Cerebellar cortex (tissue), 1 donor: Measurements from ENCODE around the gene CRYZL1.
"Not testable (repeated sequence)": the region's sequence is repeated elsewhere in the genome, so short reads cannot be mapped to it uniquely, and the experiment has no call there.

Source experiments
- DNase-seq: peaks from one replicate; pipeline ENCODE4 v3.0.0-alpha.2; 2015; ENCODE audit warnings: low spot score

CRYZL1 gene

GRCh38 chr21:33626151-33626550 is 15.4 kb downstream of the CRYZL1 start:
- DNase-seq, result not testable (repeated sequence)

DNA sequence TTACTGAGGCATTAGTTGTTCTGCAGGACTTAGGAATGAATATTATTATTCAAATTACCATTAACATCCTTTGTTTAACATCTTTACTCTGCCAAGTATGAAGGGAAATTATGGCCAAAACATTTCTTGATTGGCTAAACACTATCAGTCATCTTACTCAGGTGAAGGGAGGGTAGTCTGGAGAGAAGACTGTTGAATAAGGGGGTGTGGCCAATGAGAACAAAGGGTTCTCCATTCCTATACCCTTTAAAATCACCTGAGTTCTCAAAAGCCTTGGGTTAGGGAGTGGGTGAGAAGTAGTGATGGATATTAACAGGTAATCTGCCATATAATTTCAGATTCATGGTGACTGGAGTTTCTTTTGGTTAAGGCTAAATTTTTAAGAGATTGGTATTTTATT is 19.3 kb downstream of the CRYZL1 start:
- DNase-seq, result no peak

DNA sequence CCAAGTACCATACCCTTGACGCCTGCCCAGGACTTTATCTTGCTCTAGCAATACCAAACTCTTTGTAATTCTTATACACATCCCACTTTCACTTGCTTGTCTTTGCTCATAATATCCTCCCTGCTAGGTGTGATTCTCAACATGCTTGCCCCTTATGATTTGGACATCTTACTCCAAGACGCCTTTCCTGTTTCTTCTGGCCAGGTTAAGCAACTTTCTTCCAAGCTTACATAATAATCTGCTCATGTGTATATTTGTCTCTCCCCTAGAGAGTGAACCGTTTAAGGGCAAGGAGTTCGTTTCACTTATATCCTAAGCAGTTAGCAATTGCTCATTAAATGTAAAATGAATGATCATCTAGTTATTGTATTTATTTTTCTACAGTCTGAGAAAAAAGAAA is 21.8 kb downstream of the CRYZL1 start:
- DNase-seq, result no peak

- no peak for DNase-seq
These were observed 23.1 kb downstream of the CRYZL1 start for GRCh38 chr21:33618407-33618806.

- DNase-seq, result not testable (repeated sequence)
These were observed 24.0 kb downstream of the CRYZL1 start for GRCh38 chr21:33617565-33617964.

- no peak for DNase-seq
These were observed 30.4 kb downstream of the CRYZL1 start for GRCh38 chr21:33611006-33611744.

GRCh38 chr21:33608559-33608958 is 33.0 kb downstream of the CRYZL1 start:
- DNase-seq, result no peak

- no peak for DNase-seq
These were observed 43.5 kb downstream of the CRYZL1 start for GRCh38 chr21:33598051-33598450.

DNA sequence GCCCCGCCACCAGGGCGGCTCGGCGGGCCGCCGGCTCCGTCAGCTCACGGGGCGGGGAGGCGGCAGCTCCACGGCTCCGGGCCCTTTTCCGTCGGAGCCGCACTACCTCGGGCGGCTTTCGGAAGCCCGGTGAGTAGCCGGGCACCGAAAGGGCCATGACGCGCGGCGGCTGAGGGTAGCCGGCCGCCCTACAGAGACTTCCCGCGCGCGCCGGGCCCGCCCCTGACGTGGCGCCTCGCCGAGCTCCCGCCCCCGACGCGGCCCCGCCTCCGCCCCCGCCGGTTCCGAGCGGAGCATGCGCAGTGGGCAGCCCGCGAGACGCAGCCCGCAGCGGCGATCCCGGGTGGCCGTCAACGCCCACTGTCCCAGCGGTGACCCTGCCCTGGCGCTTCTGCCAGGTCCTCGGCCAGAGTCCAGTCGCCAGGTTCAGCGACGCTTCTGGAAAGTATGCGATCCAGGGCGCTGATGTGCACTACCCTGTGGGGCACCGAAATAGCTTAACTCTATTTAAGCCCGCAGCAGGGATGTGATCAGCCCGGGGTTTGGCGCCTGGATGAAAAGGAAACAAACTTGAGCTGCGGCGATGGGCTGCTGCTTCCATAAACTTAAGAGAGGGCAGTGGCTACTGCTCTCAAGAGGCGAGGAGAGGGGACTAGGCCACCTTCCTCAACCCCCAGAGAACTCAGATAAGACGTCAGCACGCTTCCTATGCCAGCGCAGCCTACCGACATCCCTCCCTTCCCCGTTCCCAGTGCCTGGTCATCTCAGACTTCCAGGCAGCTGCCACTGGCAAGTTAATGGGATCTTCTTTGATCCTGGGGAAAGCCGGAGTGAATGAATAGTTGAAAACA is 52.8 kb downstream of the CRYZL1 start, which contains the start of gene DONSON:
Gene DONSON (minus strand): TSS at position 200 of the 851 bp plus-strand sequence. CDS start 43 bp downstream, at position 157.
- peak; percentile 78 for DNase-seq

DNA sequence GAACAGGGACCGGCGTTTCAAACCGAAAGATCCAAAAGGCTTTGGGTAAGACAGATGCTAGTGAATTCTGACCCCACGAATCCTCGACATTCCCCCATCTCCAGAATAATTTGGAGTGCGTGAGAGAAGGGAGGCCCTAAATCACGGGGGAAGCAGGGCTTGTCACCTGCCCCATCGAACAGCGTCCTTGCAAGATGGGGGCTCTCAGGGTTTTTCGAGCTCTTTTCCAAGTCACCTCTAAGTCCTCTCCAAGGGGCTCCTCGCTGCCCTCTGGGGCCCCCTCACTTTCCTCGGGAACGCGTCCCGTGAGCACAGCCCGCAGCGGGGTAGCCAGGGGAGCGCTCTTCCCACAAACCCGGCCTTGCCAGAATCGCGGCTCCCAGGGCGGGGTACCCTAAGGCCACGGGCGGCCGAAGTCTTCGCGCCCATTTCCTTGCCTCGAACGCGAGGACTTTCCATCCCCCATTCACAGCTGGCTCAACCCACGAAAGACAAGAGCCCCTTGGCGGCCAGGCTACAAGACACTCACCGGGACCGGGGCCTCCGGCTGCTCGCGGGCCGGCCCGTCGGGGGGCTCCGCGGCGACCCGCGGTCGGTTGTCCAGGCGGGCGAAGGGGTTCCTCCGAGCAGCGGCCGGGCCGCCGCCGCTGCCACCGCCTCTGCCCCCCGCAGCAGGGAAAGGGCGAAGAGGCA is 53.6 kb downstream of the CRYZL1 start:
- DNase-seq, result peak; percentile 28

GRCh38 chr21:33586927-33587326 is 54.6 kb downstream of the CRYZL1 start:
- no peak for DNase-seq

GRCh38 chr21:33584455-33584854 is 57.1 kb downstream of the CRYZL1 start:
- DNase-seq, result no peak

DNA sequence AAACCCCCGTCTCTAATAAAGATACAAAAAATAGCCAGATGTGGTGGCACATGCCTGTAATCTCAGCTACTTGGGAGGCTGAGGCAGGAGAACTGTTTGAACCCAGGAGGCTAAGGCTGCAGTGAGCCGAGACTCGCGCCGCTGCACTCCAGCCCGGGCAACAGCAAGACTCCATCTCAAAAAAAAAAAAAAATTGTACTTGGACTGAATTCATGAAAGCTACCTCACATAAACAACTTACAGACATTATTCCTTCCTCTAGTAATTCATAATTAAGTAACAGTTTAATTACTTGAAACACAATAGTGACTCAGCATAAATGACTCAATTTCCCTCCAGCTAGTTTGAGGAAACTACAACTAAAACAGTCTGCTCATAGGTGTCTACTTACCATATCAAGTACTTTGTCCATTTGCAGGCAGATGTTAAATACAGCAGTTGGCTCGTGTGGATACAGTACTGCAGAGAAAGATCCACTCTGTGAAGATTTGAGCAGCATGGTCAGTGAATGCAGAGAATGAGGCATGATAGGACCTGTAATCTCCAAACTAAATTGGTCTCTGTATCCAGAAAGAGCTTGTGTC is 62.5 kb downstream of the CRYZL1 start:
- DNase-seq, result no peak

DNA sequence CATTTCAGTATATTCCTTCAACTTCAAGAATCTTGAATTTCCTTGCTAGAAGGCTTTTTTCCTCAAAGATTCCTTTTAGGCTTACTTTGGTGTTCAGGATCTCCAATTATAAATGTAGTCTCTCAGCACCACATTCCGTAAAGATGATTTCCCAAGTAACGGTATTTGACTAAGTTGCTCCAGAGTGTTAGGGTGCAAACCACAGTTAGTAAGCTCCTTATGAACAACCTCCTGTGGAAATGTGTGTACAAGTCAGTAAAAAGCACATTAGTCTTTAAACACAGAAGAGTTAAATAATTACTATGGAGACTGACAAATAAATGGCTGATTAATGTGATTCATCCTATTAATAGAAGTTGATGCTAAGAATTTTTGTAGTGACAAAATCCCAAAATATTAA is 63.3 kb downstream of the CRYZL1 start:
- DNase-seq, result no peak

DNA sequence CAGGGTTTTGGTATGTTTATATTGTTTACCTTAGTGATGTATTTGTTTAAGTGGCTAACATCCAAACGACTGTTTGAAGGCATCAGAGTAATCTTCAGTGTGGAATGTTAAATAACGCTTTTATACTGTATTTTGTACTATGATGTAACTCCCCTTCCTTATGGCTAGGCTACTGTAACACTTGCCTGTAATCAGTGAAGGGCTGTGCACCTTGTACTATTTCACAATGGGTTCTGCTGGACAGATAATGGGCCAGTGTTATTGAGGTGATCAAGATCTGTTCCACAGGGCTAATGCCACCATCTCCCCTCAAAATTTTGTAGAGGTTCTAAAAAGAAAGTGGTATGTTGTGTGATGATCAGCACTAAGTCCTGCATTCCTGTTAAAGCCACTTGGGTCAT is 64.8 kb downstream of the CRYZL1 start:
- not testable (repeated sequence) for DNase-seq

GRCh38 chr21:33572350-33572749 is 69.2 kb downstream of the CRYZL1 start:
- no peak for DNase-seq

DNA sequence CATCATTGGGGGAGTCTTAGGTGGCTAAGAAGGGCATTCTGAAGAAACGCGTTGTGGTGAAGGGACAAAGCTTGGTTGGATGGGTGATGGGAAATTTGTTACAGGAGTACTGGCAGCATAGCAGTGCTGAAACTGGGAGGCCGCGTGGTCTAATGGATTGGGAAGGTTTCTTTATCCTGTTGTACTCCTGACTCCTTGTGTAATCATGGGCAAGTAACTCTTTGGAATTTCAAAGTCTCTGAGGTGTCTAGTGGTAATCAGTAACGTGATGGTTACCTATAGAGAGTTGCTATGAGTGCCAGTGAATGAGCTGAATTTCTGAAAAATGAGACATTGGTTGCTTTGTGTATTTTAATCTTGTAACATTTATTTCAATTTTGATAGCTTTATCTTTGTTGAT is 71.5 kb downstream of the CRYZL1 start:
- no peak for DNase-seq

DNA sequence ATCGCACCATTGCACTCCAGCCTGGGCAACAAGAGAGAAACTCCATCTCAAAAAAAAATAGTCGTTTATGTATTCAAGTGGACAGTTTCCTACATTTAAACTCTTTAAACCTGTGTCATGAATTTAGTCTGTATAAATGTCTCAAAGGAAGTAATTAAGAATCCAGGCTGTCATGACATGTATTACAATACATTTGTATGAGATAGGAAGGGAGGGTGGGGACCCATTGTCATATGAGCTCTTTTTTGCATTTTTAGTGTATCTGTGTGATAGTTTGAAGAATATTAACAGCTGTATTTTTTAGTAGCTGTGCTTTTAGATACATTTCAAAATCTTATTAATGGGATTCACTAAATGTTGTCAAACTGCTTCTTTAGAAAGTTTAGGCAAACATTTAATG is 73.1 kb downstream of the CRYZL1 start:
- no peak for DNase-seq

GRCh38 chr21:33567914-33568313 is 73.6 kb downstream of the CRYZL1 start:
- DNase-seq, result no peak

GRCh38 chr21:33566514-33566913 is 75.0 kb downstream of the CRYZL1 start:
- DNase-seq, result no peak

GRCh38 chr21:33562389-33562788 is 79.2 kb downstream of the CRYZL1 start:
- no peak for DNase-seq

- no peak for DNase-seq
These were observed 80.2 kb downstream of the CRYZL1 start for GRCh38 chr21:33561373-33561772.
